DOHH2 (cell line): Measurements from ENCODE around the gene TRAF5.

Source experiments
- H3F3A ChIP-seq: fragments of 200-600 bp; sonication (generic), shearing (Covaris generic); 2 replicates; pipeline ENCODE4 v1.6.0; 2016; ENCODE audit warnings: antibody characterized with exemption, mild to moderate bottlenecking; ENCODE audit not compliant: control insufficient read depth, insufficient read depth
- H3K27ac ChIP-seq: fragments of 200-600 bp; sonication (generic); 2 replicates; pipeline ENCODE4 v1.5.1; 2014; ENCODE audit warnings: low read depth, mild to moderate bottlenecking, low read length, moderate library complexity
- H3K27me3 ChIP-seq: fragments of 200-600 bp; sonication (generic); 2 replicates; pipeline ENCODE4 v1.6.1; 2014; ENCODE audit warnings: mild to moderate bottlenecking, low read length, mixed read lengths; ENCODE audit not compliant: control insufficient read depth
- H3K36me3 ChIP-seq: fragments of 200-600 bp; sonication (generic); 2 replicates; pipeline ENCODE4 v1.6.1; 2014; ENCODE audit warnings: mild to moderate bottlenecking, low read length, moderate library complexity, mixed read lengths; ENCODE audit not compliant: control insufficient read depth
- H3K4me1 ChIP-seq: fragments of 200-600 bp; sonication (generic); 2 replicates; pipeline ENCODE4 v1.6.1; 2014; ENCODE audit warnings: mild to moderate bottlenecking, low read length, mixed read lengths; ENCODE audit not compliant: control insufficient read depth
- H3K4me2 ChIP-seq: fragments of 200-600 bp; sonication (generic); 2 replicates; pipeline ENCODE4 v1.6.0; 2014; ENCODE audit warnings: mild to moderate bottlenecking, low read length, moderate library complexity
- H3K4me3 ChIP-seq: fragments of 200-600 bp; sonication (generic); 2 replicates; pipeline ENCODE4 v1.5.1; 2014; ENCODE audit warnings: mild to moderate bottlenecking, low read length, mixed read lengths
- H3K79me2 ChIP-seq: fragments of 200-600 bp; sonication (generic); 2 replicates; pipeline ENCODE4 v1.6.1; 2014; ENCODE audit warnings: mild to moderate bottlenecking, low read length, mixed read lengths; ENCODE audit not compliant: control insufficient read depth
- H3K9me2 ChIP-seq: fragments of 200-600 bp; sonication (generic); replicated peaks from 2 replicates; pipeline ENCODE4 v1.6.1; 2014; ENCODE audit warnings: mild to moderate bottlenecking, low read length, mixed read lengths; ENCODE audit not compliant: control insufficient read depth
- H3K9me3 ChIP-seq: fragments of 200-600 bp; sonication (generic); 2 replicates; pipeline ENCODE4 v1.6.1; 2014; ENCODE audit warnings: antibody characterized with exemption, low read length, mixed read lengths; ENCODE audit not compliant: control insufficient read depth, insufficient read depth
- H4K20me1 ChIP-seq: fragments of 200-600 bp; sonication (generic); 2 replicates; pipeline ENCODE4 v1.6.0; 2014; ENCODE audit warnings: low read depth, mild to moderate bottlenecking, antibody characterized with exemption, low read length, moderate library complexity; ENCODE audit not compliant: control insufficient read depth, insufficient read depth
- CTCF ChIP-seq: fragments of 200-600 bp; sonication (generic); IDR thresholded peaks from one replicate; pipeline ENCODE4 v1.5.1; 2014; ENCODE audit warnings: antibody characterized with exemption, mild to moderate bottlenecking, low read depth, low read length; ENCODE audit not compliant: poor library complexity, severe bottlenecking
- EZH2phosphoT487 ChIP-seq: fragments of 200-600 bp; sonication (generic); IDR thresholded peaks from 2 replicates; pipeline ENCODE4 v1.6.1; 2017; ENCODE audit warnings: borderline replicate concordance, mild to moderate bottlenecking, antibody characterized with exemption, low read length, moderate library complexity, mixed read lengths

TRAF5 gene

GRCh38 chr1:211332830-211333229 is 6.2 kb downstream of the TRAF5 start:
- no peak for TF ChIP-seq EZH2phosphoT487
- no peak for TF ChIP-seq CTCF
- Histone ChIP-seq H3K27ac (peak overlapping the region; percentile 10; the same call in 1 of the 2 replicates), H3K4me1 (peaks cover 100% of the 10 kb centered on the region), H3K9me3 (no peaks in the 10 kb centered on the region), H3K27me3 (no peaks in the 10 kb centered on the region), H3K79me2 (peaks cover 100% of the 10 kb centered on the region), H3K36me3 (peaks cover 36% of the 10 kb centered on the region), H3K4me3 (peak overlapping the region; percentile 34), H3K9me2 (no peaks in the 10 kb centered on the region), H4K20me1 (peaks cover 16% of the 10 kb centered on the region), H3F3A (peaks cover 6% of the 10 kb centered on the region; the same call in 1 of the 2 replicates), H3K4me2 (peak overlapping the region; percentile 91)

GRCh38 chr1:211333906-211334305 is 7.3 kb downstream of the TRAF5 start:
- H3K4me1 ChIP-seq = peaks cover 94% of the 10 kb centered on the region
- H4K20me1 ChIP-seq = peaks cover 16% of the 10 kb centered on the region
- H3K36me3 ChIP-seq = peaks cover 41% of the 10 kb centered on the region
- no peaks in the 10 kb centered on the region for H3K9me3 ChIP-seq
- H3K9me2 ChIP-seq = no peaks in the 10 kb centered on the region
- peaks cover 100% of the 10 kb centered on the region for H3K79me2 ChIP-seq
- H3F3A ChIP-seq = peaks cover 6% of the 10 kb centered on the region; the same call in 1 of the 2 replicates
- no peak for TF ChIP-seq EZH2phosphoT487
- no peak for TF ChIP-seq CTCF
- peak overlapping the region; percentile 90 for H3K4me2 ChIP-seq
- H3K27me3 ChIP-seq = no peaks in the 10 kb centered on the region
- H3K4me3 ChIP-seq = peak overlapping the region; percentile 6
- H3K27ac ChIP-seq = peak overlapping the region; percentile 90

- peak overlapping the region; percentile 90 for H3K27ac ChIP-seq
- peak overlapping the region; percentile 90 for H3K4me2 ChIP-seq
- H4K20me1 ChIP-seq = peaks cover 16% of the 10 kb centered on the region
- H3K9me2 ChIP-seq = no peaks in the 10 kb centered on the region
- peaks cover 100% of the 10 kb centered on the region for H3K79me2 ChIP-seq
- H3K27me3 ChIP-seq = no peaks in the 10 kb centered on the region
- TF ChIP-seq CTCF (no peak), EZH2phosphoT487 (no peak)
- no peaks in the 10 kb centered on the region for H3K9me3 ChIP-seq
- peaks cover 91% of the 10 kb centered on the region for H3K4me1 ChIP-seq
- H3K4me3 ChIP-seq = peak overlapping the region; percentile 69
- H3K36me3 ChIP-seq = peaks cover 47% of the 10 kb centered on the region
- peaks cover 6% of the 10 kb centered on the region; the same call in 1 of the 2 replicates for H3F3A ChIP-seq
Observed at GRCh38 chr1:211334986-211335385, 8.4 kb downstream of the TRAF5 start.
